RWPE2 (cell line): ENCODE data around the gene ENOX1.

Source experiments
- ATAC-seq: fragments of 200-7000 bp; cut with Tn5 transposase; 3 replicates; pipeline ENCODE4 v1.9.1; 2021; ENCODE audit warnings: low read depth
- DNase-seq: peaks from one replicate; pipeline ENCODE4 v3.0.0-alpha.2; 2020; ENCODE audit warnings: low spot score
- H3K27ac ChIP-seq: fragments of 450-650 bp; 2 replicates; pipeline ENCODE4 v1.5.1; 2017; ENCODE audit warnings: mild to moderate bottlenecking; ENCODE audit not compliant: poor library complexity, severe bottlenecking
- H3K27me3 ChIP-seq: fragments of 250-450 bp; sonication (Bioruptor Pico); 2 replicates; pipeline ENCODE4 v1.5.1; 2021; ENCODE audit warnings: mild to moderate bottlenecking, moderate library complexity; ENCODE audit not compliant: insufficient read depth, poor library complexity, severe bottlenecking
- H3K36me3 ChIP-seq: fragments of 250-450 bp; sonication (Bioruptor Pico); 2 replicates; pipeline ENCODE4 v1.5.1; 2020; ENCODE audit warnings: low read depth, mild to moderate bottlenecking, moderate library complexity
- H3K4me1 ChIP-seq: fragments of 250-450 bp; sonication (Bioruptor Pico); 2 replicates; pipeline ENCODE4 v1.5.1; 2021; ENCODE audit warnings: mild to moderate bottlenecking, moderate library complexity; ENCODE audit not compliant: insufficient read depth, poor library complexity, severe bottlenecking
- H3K4me3 ChIP-seq: fragments of 250-450 bp; sonication (Bioruptor Pico); 2 replicates; pipeline ENCODE4 v1.5.1; 2021; ENCODE audit warnings: mild to moderate bottlenecking, moderate library complexity; ENCODE audit not compliant: severe bottlenecking
- H3K9me3 ChIP-seq: fragments of 250-450 bp; sonication (Bioruptor Pico); 2 replicates; pipeline ENCODE4 v1.5.1; 2021; ENCODE audit warnings: mild to moderate bottlenecking, moderate library complexity; ENCODE audit not compliant: severe bottlenecking
- TF ChIP-seq, protein P1 (sequence below): fragments of 450-650 bp; IDR thresholded peaks from one replicate; pipeline ENCODE4 v1.5.1; 2017; ENCODE audit warnings: mild to moderate bottlenecking, moderate library complexity; ENCODE audit not compliant: poor library complexity, severe bottlenecking

The ENOX1 gene

GRCh38 chr13:43251961-43252360, 534.8 kb downstream of the ENOX1 start:
- TF ChIP-seq, protein P1, sequence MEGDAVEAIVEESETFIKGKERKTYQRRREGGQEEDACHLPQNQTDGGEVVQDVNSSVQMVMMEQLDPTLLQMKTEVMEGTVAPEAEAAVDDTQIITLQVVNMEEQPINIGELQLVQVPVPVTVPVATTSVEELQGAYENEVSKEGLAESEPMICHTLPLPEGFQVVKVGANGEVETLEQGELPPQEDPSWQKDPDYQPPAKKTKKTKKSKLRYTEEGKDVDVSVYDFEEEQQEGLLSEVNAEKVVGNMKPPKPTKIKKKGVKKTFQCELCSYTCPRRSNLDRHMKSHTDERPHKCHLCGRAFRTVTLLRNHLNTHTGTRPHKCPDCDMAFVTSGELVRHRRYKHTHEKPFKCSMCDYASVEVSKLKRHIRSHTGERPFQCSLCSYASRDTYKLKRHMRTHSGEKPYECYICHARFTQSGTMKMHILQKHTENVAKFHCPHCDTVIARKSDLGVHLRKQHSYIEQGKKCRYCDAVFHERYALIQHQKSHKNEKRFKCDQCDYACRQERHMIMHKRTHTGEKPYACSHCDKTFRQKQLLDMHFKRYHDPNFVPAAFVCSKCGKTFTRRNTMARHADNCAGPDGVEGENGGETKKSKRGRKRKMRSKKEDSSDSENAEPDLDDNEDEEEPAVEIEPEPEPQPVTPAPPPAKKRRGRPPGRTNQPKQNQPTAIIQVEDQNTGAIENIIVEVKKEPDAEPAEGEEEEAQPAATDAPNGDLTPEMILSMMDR = no peak
- ATAC-seq (no peak), DNase-seq (no peak)
- no peak overlapping the region for H3K4me3 ChIP-seq
- H3K9me3 ChIP-seq = no peaks in the 10 kb centered on the region
- no peaks in the 10 kb centered on the region for H3K4me1 ChIP-seq
- H3K27ac ChIP-seq = no peak overlapping the region
- no peaks in the 10 kb centered on the region for H3K27me3 ChIP-seq
- H3K36me3 ChIP-seq = no peaks in the 10 kb centered on the region

DNA sequence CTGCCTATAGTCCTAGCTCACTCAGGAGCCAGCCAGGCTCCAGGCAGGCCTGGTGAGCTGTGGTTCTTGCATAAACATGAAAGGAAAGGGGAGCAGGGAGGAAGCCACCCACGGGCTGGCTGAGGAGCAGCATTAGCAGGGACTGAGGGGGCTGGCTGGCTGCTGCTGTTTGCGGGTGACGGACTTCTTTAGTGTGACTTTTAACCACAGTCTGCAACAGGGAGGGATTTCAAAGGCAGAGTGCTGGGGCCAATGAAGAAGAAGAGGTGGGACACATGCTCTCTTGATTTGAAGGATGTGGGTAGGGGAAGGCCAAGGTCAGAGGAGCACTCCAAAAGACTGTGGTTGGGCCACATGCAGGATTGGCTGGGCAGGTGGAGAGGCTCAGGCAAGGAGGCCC, 540.4 kb downstream of the ENOX1 start:
- no peaks in the 10 kb centered on the region for H3K27me3 ChIP-seq
- H3K27ac ChIP-seq = peak overlapping the region; percentile 77
- H3K4me1 ChIP-seq = peaks cover 21% of the 10 kb centered on the region
- DNase-seq (no peak), ATAC-seq (no peak)
- no peaks in the 10 kb centered on the region for H3K9me3 ChIP-seq
- TF ChIP-seq, protein P1 = no peak
- no peaks in the 10 kb centered on the region for H3K36me3 ChIP-seq
- no peak overlapping the region for H3K4me3 ChIP-seq

GRCh38 chr13:43245374-43245964, 541.3 kb downstream of the ENOX1 start:
- no peaks in the 10 kb centered on the region for H3K9me3 ChIP-seq
- H3K4me3 ChIP-seq = no peak overlapping the region
- H3K36me3 ChIP-seq = no peaks in the 10 kb centered on the region
- peak; percentile 79 for ATAC-seq
- H3K27me3 ChIP-seq = no peaks in the 10 kb centered on the region
- peak overlapping the region; percentile 77 for H3K27ac ChIP-seq
- peaks cover 21% of the 10 kb centered on the region for H3K4me1 ChIP-seq
- DNase-seq = peak; percentile 66
- TF ChIP-seq, protein P1 = no peak

- Histone ChIP-seq H3K27ac (peak overlapping the region; percentile 77), H3K27me3 (no peaks in the 10 kb centered on the region), H3K4me3 (no peak overlapping the region), H3K4me1 (peaks cover 21% of the 10 kb centered on the region), H3K9me3 (no peaks in the 10 kb centered on the region), H3K36me3 (no peaks in the 10 kb centered on the region)
- ATAC-seq (no peak), DNase-seq (no peak)
- TF ChIP-seq, protein P1 = no peak
These were observed 542.3 kb downstream of the ENOX1 start for GRCh38 chr13:43244481-43244880.

- DNase-seq = no peak
- H3K27ac ChIP-seq = peak overlapping the region; percentile 77
- H3K9me3 ChIP-seq = no peaks in the 10 kb centered on the region
- no peaks in the 10 kb centered on the region for H3K27me3 ChIP-seq
- TF ChIP-seq, protein P1 = no peak
- H3K4me1 ChIP-seq = peaks cover 21% of the 10 kb centered on the region
- ATAC-seq = no peak
- no peaks in the 10 kb centered on the region for H3K36me3 ChIP-seq
- no peak overlapping the region for H3K4me3 ChIP-seq
These were observed 543.1 kb downstream of the ENOX1 start for GRCh38 chr13:43243711-43244110.
